Bronchial epithelial cell (primary cell): Measurements from ENCODE around the gene CLDN11. TPM values are rescaled to one million over a fixed set of nuclear protein-coding genes. Genes with fewer than 3 reads are reported as not detected.

ENCODE experiments used
- DNase-seq: peaks from one replicate; pipeline ENCODE4 v3.0.0-alpha.2; 2010; ENCODE audit warnings: low read depth
- FAIRE-seq: peaks from 2 replicates; lab custom pipeline; 2011; peaks lifted over from hg19 to GRCh38; lab: Jason Lieb, UNC
- H3K27me3 ChIP-seq: 2 replicates; pipeline ENCODE4 v1.5.1; 2011; ENCODE audit warnings: low read length; ENCODE audit not compliant: control insufficient read depth, insufficient read depth
- H3K36me3 ChIP-seq: 2 replicates; pipeline ENCODE4 v1.5.1; 2011; ENCODE audit warnings: low read length; ENCODE audit not compliant: control insufficient read depth, insufficient read depth
- H3K4me3 ChIP-seq: 2 replicates; pipeline ENCODE4 v1.5.1; 2011; ENCODE audit warnings: mild to moderate bottlenecking, low read depth, low read length, control low read depth
- total RNA-seq: library from RNA; depleted of rRNA; stranded (reverse); fragments of >200 nt; gene quantifications from 2 replicates; pipeline ENCODE4 v1.2.1, GENCODE V29; 2014
- TF ChIP-seq, protein P1 (sequence below): IDR thresholded peaks from 2 replicates; pipeline ENCODE4 v1.5.1; 2011; ENCODE audit warnings: mild to moderate bottlenecking, moderate library complexity, low read length, control low read depth, inconsistent platforms; ENCODE audit not compliant: insufficient read depth, severe bottlenecking

Gene CLDN11
- total RNA-seq, 1 donor from 2014 or later = 4.2 TPM

DNA sequence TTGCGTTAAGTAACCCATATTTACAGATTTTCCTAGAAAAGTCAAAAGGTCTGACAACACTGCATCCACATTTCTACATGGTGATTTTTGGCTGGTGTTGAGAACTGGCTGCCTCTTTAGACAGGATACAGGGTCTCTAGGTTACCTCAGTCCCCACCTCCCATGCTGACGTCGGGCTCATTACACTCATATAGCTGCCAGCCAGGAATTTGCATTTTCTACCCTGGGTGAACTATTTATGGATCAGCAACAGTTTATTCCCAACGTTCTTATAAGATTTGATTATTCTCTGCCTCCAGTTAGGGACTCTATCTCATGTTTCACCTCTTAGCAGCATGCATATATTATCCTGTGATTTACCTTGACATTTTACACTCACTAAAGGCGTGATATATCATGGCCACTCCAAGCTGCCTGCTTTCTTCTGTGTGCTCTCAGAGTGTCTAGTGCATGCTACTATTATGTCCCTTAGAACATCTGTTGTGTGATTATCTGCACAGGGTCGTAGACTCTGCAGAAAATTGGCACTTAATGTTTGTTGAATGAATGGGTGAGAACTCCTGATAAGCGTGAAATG lies 49.0 kb downstream of the CLDN11 start:
- H3K27me3 ChIP-seq = peaks cover 7% of the 10 kb centered on the region
- TF ChIP-seq, protein P1, sequence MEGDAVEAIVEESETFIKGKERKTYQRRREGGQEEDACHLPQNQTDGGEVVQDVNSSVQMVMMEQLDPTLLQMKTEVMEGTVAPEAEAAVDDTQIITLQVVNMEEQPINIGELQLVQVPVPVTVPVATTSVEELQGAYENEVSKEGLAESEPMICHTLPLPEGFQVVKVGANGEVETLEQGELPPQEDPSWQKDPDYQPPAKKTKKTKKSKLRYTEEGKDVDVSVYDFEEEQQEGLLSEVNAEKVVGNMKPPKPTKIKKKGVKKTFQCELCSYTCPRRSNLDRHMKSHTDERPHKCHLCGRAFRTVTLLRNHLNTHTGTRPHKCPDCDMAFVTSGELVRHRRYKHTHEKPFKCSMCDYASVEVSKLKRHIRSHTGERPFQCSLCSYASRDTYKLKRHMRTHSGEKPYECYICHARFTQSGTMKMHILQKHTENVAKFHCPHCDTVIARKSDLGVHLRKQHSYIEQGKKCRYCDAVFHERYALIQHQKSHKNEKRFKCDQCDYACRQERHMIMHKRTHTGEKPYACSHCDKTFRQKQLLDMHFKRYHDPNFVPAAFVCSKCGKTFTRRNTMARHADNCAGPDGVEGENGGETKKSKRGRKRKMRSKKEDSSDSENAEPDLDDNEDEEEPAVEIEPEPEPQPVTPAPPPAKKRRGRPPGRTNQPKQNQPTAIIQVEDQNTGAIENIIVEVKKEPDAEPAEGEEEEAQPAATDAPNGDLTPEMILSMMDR = no peak
- no peaks in the 10 kb centered on the region for H3K36me3 ChIP-seq
- H3K4me3 ChIP-seq = no peak overlapping the region
- no peak for DNase-seq
- no peak for FAIRE-seq

DNA sequence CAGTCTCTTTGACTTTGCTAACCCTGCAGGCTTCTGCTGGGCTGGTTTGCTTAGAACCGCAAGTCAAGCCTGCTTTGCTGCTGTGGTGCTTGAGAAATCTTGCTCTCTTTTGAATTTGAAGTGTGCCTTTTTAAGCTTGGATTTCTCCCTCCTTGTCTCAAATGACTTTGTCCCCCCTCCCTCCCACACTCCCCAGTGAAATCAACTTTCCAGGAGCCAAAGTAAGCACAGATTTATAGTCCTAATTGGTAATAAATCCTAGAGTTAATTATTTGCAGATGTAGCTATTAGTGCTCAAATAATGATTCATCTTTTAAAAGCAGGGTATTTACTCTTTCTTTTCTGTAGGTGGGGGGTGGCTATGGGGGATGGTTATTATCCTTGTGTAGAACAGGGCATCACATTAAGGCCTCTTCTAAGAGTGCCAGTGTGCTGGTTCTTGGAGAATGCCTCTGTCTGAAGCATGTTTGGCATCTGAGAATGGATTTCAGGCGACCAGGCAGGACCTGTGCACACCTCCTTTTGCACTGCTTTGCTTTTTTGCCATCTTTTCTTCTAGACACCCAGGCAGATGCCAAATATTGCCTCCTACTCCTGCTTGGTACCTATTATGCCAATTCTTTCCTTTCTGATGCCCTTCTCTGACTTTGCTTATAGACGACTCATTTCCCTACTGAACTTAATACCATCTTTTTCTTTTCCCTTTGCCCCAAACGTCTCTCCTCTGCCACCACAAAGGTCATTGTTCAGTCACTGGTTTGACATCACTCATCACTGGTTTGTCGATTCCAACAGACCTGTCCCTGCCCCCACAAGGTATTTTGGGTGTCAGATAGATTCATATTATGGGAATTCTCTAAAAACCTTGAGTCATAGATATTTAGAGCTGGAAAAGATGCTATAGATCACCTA lies 50.7 kb downstream of the CLDN11 start:
- FAIRE-seq = no peak
- no peak overlapping the region for H3K4me3 ChIP-seq
- H3K27me3 ChIP-seq = peaks cover 9% of the 10 kb centered on the region
- H3K36me3 ChIP-seq = no peaks in the 10 kb centered on the region
- TF ChIP-seq, protein P1 = no peak
- DNase-seq = no peak

DNA sequence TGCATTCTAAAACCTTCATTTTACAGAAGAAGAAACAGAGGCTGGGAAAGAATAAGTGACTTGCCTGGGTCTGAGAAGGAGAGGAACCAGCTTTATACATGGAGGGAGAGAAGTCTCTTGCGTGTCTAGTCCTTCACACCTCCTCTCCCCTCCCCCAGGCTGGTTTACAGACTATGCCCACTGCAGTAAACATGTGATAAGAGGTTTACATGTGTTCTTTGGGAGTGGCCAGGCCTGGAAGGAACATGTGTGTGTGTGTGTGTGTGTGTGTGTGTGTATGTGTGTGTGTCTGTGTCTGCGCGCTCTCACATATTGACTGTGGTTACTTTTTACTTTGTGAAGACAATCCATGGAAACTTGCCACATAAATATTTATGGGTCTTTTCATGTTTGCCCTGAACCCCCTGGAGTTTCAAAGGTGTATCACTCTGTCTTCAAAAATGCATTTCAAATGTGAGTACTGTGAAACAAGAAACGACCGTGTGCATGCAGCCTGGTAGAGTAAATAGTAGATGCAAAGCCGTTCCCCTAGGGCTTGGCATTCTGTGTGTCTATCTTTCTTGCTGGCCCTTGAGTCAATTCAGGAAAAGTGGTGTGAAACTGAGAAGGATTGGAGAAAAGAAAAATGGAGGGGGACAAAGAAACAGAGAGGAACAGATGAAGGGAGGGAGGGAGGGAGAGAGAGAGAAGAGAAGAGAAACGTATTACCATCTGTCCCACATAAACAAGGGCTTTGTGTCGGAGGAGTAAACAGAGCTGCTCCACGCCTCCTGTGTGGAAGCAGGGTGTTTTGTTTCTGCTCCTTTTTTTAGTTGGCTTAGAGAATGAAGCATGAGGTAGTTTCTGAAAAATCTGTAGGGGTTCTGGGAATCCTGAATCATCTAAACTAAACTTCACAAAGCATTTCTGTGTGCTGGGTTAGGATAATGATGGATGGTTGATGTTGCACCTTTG lies 51.7 kb downstream of the CLDN11 start:
- Histone ChIP-seq H3K36me3 (no peaks in the 10 kb centered on the region), H3K4me3 (no peak overlapping the region), H3K27me3 (peaks cover 7% of the 10 kb centered on the region)
- FAIRE-seq (no peak), DNase-seq (no peak)
- TF ChIP-seq, protein P1 = no peak

DNA sequence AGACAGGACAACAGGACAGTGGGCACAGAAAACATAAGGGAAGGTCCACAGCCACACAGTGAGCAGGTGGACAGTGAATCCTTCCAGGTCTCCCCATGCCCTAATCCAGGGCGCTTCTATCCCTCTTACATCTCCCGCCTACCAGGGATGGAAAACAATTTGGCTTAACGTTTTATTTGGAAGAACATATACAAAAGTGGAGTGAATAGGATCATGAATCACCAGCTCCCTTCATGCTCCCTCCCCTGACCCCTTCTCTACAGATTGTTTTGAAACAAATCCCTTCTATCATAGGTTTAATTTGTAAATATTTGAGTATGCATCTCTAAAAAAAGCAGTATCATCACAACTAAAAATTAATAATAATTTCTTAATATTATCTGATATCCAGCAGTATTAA lies 52.5 kb downstream of the CLDN11 start:
- Histone ChIP-seq H3K4me3 (no peak overlapping the region), H3K27me3 (peaks cover 6% of the 10 kb centered on the region), H3K36me3 (no peaks in the 10 kb centered on the region)
- FAIRE-seq = no peak
- TF ChIP-seq, protein P1 = no peak
- DNase-seq = no peak

DNA sequence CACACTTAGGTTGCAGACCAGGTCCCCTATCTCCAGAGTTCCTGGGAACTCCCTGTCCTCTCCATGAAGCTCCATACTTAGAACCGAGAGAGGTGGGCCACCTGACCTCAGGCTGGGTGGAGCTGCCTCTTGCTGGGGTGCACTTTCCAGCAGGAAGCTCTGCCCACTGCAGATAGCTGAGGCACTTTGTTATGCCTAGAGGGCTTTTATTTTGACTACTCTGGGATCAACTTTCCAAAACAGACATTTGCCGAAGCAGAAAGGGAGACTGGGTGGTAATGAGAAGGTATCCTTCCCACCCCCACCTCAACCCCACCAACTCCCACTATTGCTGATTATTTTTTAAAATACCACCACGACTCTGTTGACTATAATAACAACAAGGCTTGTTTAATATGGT lies 54.7 kb downstream of the CLDN11 start:
- Histone ChIP-seq H3K36me3 (no peaks in the 10 kb centered on the region), H3K27me3 (peaks cover 2% of the 10 kb centered on the region), H3K4me3 (no peak overlapping the region)
- no peak for DNase-seq
- FAIRE-seq = no peak
- TF ChIP-seq, protein P1 = no peak
